ENCODE data around the gene JAM3.

Gene JAM3

GRCh38 chr11:134200688-134201087 is 131.8 kb downstream of the JAM3 start:
- DNase-seq = no peak

Data from CD4-positive, alpha-beta T cell treated with Interleukin-17A for 4 hours (primary cell).